Measurements from ENCODE around the gene RPL34.

DNA sequence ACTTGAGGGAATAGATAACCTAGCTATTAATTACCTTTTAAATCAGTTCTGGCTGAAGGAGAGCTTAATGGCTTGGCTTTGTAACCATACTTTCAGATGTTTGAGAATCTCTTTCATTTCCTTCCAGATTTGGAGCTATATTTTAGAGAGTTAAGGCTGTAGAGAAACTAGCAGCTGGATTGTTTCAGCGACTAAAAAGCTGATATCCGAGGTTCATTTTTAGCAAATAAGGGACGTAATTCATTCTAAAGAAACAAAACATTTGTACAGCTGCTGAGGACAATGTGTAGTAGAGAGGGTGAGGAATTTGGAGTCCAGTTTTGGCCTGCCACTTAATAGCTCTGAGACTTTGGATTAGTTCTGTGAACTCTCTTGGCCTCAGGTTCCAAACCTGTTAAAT lies 42.3 kb downstream of the RPL34 start:
- TF ChIP-seq, protein P1, sequence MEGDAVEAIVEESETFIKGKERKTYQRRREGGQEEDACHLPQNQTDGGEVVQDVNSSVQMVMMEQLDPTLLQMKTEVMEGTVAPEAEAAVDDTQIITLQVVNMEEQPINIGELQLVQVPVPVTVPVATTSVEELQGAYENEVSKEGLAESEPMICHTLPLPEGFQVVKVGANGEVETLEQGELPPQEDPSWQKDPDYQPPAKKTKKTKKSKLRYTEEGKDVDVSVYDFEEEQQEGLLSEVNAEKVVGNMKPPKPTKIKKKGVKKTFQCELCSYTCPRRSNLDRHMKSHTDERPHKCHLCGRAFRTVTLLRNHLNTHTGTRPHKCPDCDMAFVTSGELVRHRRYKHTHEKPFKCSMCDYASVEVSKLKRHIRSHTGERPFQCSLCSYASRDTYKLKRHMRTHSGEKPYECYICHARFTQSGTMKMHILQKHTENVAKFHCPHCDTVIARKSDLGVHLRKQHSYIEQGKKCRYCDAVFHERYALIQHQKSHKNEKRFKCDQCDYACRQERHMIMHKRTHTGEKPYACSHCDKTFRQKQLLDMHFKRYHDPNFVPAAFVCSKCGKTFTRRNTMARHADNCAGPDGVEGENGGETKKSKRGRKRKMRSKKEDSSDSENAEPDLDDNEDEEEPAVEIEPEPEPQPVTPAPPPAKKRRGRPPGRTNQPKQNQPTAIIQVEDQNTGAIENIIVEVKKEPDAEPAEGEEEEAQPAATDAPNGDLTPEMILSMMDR (IDR thresholded peaks at IDR 0.05): no peak
- TF ChIP-seq POLR2AphosphoS5 (IDR thresholded peaks at IDR 0.05; ENCODE audit: low read depth, low read length) (no peak), TCF7L2 (IDR thresholded peaks at IDR 0.05; ENCODE audit: low read depth, low read length) (no peak)

Measured in Panc1 (cell line).